Upper lobe of right lung (tissue), 1 donor: Measurements from ENCODE around the gene ERC2. TPM values are rescaled to one million over a fixed set of nuclear protein-coding genes. Genes with fewer than 3 reads are reported as not detected.

ENCODE experiments used
- ATAC-seq: fragments of 200-7000 bp; cut with Tn5 transposase; one replicate; pipeline ENCODE4 v1.9.1; 2020; ENCODE audit warnings: mild to moderate bottlenecking, moderate library complexity
- DNase-seq: peaks from one replicate; pipeline ENCODE4 v3.0.0-alpha.2; 2020
- H3K27ac ChIP-seq: fragments of 200-600 bp; one replicate; pipeline ENCODE4 v1.8.0; 2022
- H3K27me3 ChIP-seq: fragments of 200-600 bp; one replicate; pipeline ENCODE4 v1.8.0; 2022; ENCODE audit warnings: mild to moderate bottlenecking
- H3K36me3 ChIP-seq: fragments of 200-600 bp; one replicate; pipeline ENCODE4 v1.8.0; 2022
- H3K4me1 ChIP-seq: fragments of 200-600 bp; one replicate; pipeline ENCODE4 v1.8.0; 2022
- H3K4me3 ChIP-seq: fragments of 200-600 bp; one replicate; pipeline ENCODE4 v1.8.0; 2022; ENCODE audit warnings: mild to moderate bottlenecking
- H3K9me3 ChIP-seq: fragments of 200-600 bp; one replicate; pipeline ENCODE4 v1.8.0; 2022
- intact Hi-C: fragments of 100-400 bp; cut with DNase I; formaldehyde crosslinking; loops from one replicate; pipeline ENCODE4 v1.11.0; 2022
- total RNA-seq: library from RNA; stranded (reverse); fragmentation: NEBNext Ultra II Directional; extraction: Animal tissue kit (Norgen Biotek cat#: 25700); gene quantifications from one replicate; pipeline ENCODE4 v1.2.1, GENCODE V29; 2021
- TF ChIP-seq, protein P1 (sequence below): fragments of 200-600 bp; IDR thresholded peaks from one replicate; pipeline ENCODE4 v1.8.0; 2022; ENCODE audit warnings: antibody characterized with exemption
- donor health status: DM: no; HTN: yes; CAD: no; lungs with severe emphysema.

ERC2 gene
- total RNA-seq, 1 donor from 2014 or later = 1.4 TPM

DNA sequence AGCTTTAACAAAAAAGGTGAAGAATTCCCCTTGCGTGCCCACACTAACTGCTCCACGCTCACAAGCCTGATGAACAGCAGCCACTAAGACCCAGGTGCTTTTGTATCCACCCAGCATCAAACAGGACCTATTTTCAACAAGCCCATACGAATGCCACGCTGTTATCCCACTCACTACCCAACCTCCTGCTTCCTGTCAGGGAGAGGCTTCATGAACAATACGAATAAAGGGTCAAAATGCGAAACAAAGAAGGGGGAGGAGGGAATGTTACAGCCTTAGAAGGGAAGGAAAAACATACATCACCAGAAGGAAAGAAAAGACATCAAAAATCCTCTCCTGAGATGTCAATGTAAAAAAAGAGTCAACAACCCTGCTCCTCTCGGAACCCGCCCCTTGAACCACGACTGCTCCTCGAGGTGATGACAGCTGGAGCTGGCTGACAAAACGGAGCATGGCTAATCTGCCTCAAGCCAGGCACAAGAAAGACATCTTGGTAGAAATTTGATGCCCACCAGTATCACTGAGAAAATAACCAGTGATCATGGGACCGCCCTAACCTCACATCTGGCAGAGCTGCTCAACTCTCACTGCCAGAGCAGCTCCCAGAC lies 9.7 kb downstream of the ERC2 start:
- intact Hi-C loops = no loop called here
- Histone ChIP-seq H3K9me3 (no peaks in the 10 kb centered on the region), H3K4me3 (no peak overlapping the region), H3K4me1 (no peaks in the 10 kb centered on the region), H3K36me3 (no peaks in the 10 kb centered on the region), H3K27ac (no peak overlapping the region), H3K27me3 (no peaks in the 10 kb centered on the region)
- no peak for DNase-seq
- TF ChIP-seq, protein P1, sequence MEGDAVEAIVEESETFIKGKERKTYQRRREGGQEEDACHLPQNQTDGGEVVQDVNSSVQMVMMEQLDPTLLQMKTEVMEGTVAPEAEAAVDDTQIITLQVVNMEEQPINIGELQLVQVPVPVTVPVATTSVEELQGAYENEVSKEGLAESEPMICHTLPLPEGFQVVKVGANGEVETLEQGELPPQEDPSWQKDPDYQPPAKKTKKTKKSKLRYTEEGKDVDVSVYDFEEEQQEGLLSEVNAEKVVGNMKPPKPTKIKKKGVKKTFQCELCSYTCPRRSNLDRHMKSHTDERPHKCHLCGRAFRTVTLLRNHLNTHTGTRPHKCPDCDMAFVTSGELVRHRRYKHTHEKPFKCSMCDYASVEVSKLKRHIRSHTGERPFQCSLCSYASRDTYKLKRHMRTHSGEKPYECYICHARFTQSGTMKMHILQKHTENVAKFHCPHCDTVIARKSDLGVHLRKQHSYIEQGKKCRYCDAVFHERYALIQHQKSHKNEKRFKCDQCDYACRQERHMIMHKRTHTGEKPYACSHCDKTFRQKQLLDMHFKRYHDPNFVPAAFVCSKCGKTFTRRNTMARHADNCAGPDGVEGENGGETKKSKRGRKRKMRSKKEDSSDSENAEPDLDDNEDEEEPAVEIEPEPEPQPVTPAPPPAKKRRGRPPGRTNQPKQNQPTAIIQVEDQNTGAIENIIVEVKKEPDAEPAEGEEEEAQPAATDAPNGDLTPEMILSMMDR = no peak
- ATAC-seq = no peak

DNA sequence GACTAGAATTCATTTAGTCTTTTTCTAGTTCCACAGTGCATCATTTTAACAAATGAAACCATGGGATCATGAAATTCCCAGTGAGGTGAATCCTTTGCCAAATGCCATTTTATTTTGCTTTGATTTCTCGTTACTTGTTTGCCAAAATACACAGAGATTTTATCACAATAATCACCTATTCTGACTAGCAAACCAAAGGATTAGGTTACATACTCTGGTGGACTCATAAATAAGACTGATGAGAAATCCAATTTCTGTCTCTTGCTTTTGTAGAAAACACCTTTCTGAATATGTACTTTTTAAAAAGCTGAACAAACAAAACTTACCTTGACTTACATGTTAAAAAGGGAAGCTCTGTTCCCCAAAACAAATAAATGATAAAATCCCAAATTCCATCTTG lies 12.2 kb downstream of the ERC2 start:
- DNase-seq = no peak
- Histone ChIP-seq H3K27ac (no peak overlapping the region), H3K36me3 (no peaks in the 10 kb centered on the region), H3K27me3 (no peaks in the 10 kb centered on the region), H3K4me1 (no peaks in the 10 kb centered on the region), H3K4me3 (no peak overlapping the region), H3K9me3 (no peaks in the 10 kb centered on the region)
- TF ChIP-seq, protein P1 = no peak
- no peak for ATAC-seq
- intact Hi-C loops = no loop called here

DNA sequence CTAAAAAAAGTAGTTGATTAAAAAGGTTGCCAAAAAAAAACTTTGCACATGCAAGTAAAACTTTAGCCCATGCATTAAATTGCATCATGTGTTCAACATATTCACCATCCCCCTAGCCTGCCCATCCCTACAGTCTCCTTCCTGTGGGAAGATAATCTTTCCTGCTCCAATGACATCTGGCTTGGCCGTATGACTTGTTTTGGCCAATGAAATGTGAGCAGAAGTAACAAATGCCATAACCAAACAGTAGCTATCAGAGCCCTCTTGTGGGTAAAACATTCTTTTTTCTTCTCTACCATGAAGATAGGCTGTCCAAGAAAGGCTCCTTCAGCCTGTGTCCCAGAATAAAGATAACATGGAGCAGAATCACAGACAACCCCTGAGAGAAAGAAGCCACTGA lies 15.3 kb downstream of the ERC2 start:
- H3K27ac ChIP-seq = no peak overlapping the region
- H3K4me3 ChIP-seq = no peak overlapping the region
- H3K27me3 ChIP-seq = no peaks in the 10 kb centered on the region
- ATAC-seq = no peak
- H3K36me3 ChIP-seq = no peaks in the 10 kb centered on the region
- TF ChIP-seq, protein P1 = no peak
- DNase-seq = no peak
- H3K4me1 ChIP-seq = no peaks in the 10 kb centered on the region
- intact Hi-C loops = no loop called here
- H3K9me3 ChIP-seq = no peaks in the 10 kb centered on the region

DNA sequence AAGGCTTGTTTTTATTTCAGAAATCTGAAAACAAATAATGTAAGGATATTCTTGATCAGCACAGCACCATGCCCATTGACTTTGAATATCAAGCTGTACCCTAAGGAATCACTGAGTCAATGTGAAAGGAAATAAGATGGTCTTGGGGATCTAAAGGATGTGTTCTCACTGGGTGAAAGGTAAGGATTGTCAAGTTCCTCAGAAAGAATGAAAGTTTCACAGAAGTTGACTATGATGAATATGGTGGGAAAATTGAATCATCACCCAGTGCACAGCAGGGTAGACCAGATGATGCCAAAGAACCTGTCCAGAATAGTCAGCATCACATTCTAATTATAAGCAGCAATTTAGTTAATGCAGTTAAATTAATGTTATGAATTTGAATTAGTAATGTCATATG lies 16.2 kb downstream of the ERC2 start:
- no peaks in the 10 kb centered on the region for H3K4me1 ChIP-seq
- TF ChIP-seq, protein P1 = no peak
- H3K36me3 ChIP-seq = no peaks in the 10 kb centered on the region
- intact Hi-C loops = no loop called here
- H3K9me3 ChIP-seq = no peaks in the 10 kb centered on the region
- ATAC-seq (no peak), DNase-seq (no peak)
- no peak overlapping the region for H3K4me3 ChIP-seq
- no peaks in the 10 kb centered on the region for H3K27me3 ChIP-seq
- H3K27ac ChIP-seq = no peak overlapping the region

DNA sequence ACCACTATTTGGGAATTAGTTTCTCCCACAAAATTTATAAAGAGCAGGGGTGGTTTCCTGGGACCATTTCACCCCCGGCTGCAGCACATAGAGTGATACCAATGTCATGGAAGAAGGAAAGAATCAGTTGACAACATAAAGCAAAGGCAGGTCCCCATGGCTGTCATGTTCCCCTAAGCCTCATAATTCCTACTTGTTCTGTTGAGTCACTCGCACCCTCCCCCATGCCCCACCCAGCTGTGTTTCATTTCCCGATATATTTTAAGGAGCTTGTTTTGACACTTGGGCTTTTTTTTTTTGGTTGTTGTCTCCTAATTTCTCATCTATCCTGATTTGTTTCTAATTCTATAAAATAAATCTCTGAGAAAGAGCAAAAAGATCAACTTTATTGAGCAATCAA lies 24.9 kb downstream of the ERC2 start:
- DNase-seq = no peak
- H3K4me3 ChIP-seq = no peak overlapping the region
- no peaks in the 10 kb centered on the region for H3K27me3 ChIP-seq
- H3K27ac ChIP-seq = no peak overlapping the region
- no peaks in the 10 kb centered on the region for H3K36me3 ChIP-seq
- no peak for ATAC-seq
- H3K9me3 ChIP-seq = no peaks in the 10 kb centered on the region
- TF ChIP-seq, protein P1 = no peak
- intact Hi-C loops = no loop called here
- H3K4me1 ChIP-seq = no peaks in the 10 kb centered on the region

GRCh38 chr3:56428667-56429066 lies 39.6 kb downstream of the ERC2 start:
- H3K4me1 ChIP-seq = no peaks in the 10 kb centered on the region
- no peak for ATAC-seq
- H3K36me3 ChIP-seq = no peaks in the 10 kb centered on the region
- TF ChIP-seq, protein P1 = no peak
- H3K4me3 ChIP-seq = no peak overlapping the region
- intact Hi-C loops = no loop called here
- no peak for DNase-seq
- no peaks in the 10 kb centered on the region for H3K9me3 ChIP-seq
- H3K27ac ChIP-seq = no peak overlapping the region
- H3K27me3 ChIP-seq = no peaks in the 10 kb centered on the region
